ENCODE data around the gene C3orf20.

- TF ChIP-seq ZBTB11 (CRISPR knock-in tag; IDR thresholded peaks at IDR 0.05) (no peak), RAD21 (CRISPR knock-in tag; conservative IDR thresholded peaks at IDR 0.05 in 1 of 2, IDR thresholded peaks at IDR 0.05 in 1 of 2) (no peak)
- TF ChIP-seq, protein P1, sequence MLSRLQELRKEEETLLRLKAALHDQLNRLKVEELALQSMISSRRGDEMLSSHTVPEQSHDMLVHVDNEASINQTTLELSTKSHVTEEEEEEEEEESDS (CRISPR knock-in tag; IDR thresholded peaks at IDR 0.05), result no peak
Observed at GRCh38 chr3:14775563-14775962, 100.6 kb downstream of the C3orf20 start.
